Stimulated activated naive B cell treated with anti-CD40 and anti-IgM and Interleukin-4, amounts not matched to agents 10 μg/mL and 1 μg/mL and 100 μg/mL, for 72 hours (primary cell): ENCODE measurements around the gene PRXL2B.

Experiments
- ATAC-seq, 2 donors: fragments of 150-1000 bp; cut with Tn5 transposase; replicated peaks; 2 replicates each; pipeline ENCODE4 v1.10.0; 2021; ENCODE audit warnings: moderate library complexity in 1 of 2
- DNase-seq: peaks from one replicate; pipeline ENCODE4 v3.0.0; 2021
- H3K27ac Mint-ChIP-seq: one replicate; pipeline ENCODE4 v1.8.0; 2022; ENCODE audit warnings: mild to moderate bottlenecking, mixed read lengths
- H3K27me3 Mint-ChIP-seq, 2 donors: one replicate each; pipeline ENCODE4 v1.8.0; 2022; ENCODE audit warnings: mixed read lengths in 2 of 2
- H3K36me3 Mint-ChIP-seq, 2 donors: one replicate each; pipeline ENCODE4 v1.8.0; 2022; ENCODE audit warnings: mixed read lengths in 2 of 2, mild to moderate bottlenecking in 1 of 2
- H3K4me1 Mint-ChIP-seq, 2 donors: one replicate each; pipeline ENCODE4 v1.8.0; 2022; ENCODE audit warnings: mixed read lengths in 2 of 2, mild to moderate bottlenecking in 1 of 2
- H3K4me3 Mint-ChIP-seq, 2 donors: one replicate each; pipeline ENCODE4 v1.8.0; 2022; ENCODE audit warnings: mild to moderate bottlenecking in 2 of 2, mixed read lengths in 2 of 2, moderate library complexity in 1 of 2
- H3K9me3 Mint-ChIP-seq, 2 donors: one replicate each; pipeline ENCODE4 v1.8.0; 2022; ENCODE audit warnings: mixed read lengths in 2 of 2, mild to moderate bottlenecking in 1 of 2

PRXL2B gene

GRCh38 chr1:2556678-2557481 lies 29.7 kb upstream of the PRXL2B start:
- no peaks in the 10 kb centered on the region for H3K9me3 Mint-ChIP-seq
- peaks cover 60 to 61% of the 10 kb centered on the region in 2 donors for H3K36me3 Mint-ChIP-seq
- peak overlapping the region; percentile 98 for H3K27ac Mint-ChIP-seq
- peaks cover 53 to 82% of the 10 kb centered on the region in 2 donors for H3K4me1 Mint-ChIP-seq
- DNase-seq (no peak), ATAC-seq (peak; percentile 5 to 17)
- H3K4me3 Mint-ChIP-seq, result peak overlapping the region; percentile 99 to 100
- H3K27me3 Mint-ChIP-seq, result no peaks in the 10 kb centered on the region

DNA sequence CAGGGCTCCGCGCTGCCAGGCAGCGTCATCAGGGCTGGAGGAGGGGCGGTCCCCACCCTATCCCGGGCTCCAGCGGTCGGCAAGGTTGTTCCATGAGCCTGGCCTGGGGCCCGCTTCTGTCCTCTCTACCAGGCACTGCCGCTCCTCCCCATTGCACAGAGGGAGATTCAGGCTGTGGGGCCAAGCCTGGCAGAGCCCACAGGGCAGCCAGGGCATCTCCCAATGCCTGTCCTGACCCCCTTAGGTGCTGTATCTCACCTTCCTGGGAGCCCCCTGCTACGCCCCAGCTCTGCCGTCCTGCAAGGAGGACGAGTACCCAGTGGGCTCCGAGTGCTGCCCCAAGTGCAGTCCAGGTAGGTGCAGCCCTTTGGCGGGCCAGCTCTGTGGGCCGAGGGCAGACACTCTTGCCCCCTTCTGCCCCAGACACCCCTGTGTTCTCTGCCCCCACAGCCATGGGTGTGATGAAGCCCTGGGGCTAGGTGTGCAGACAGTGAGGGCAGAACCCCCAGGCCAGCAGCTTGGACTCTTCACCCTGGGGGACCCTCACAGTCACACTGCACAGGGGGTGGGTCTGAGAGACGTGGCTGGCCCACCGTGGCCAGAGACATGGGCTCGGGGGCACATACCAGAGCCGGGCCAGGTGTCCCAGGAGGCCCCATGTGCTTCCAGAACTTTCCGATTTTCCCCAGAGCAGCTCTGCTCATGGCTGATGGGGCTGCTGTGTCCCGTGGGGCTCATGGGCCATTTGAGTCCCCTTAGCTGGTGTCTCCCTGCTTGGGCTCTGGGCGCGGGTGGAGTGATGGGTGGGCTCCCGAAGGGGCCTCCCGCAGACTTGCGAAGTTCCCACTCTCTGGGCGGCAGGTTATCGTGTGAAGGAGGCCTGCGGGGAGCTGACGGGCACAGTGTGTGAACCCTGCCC lies 28.8 kb upstream of the PRXL2B start:
- ATAC-seq, result no peak
- Mint-ChIP-seq H3K27me3 (no peaks in the 10 kb centered on the region), H3K9me3 (no peaks in the 10 kb centered on the region), H3K36me3 (peaks cover 61 to 67% of the 10 kb centered on the region in 2 donors), H3K4me3 (peak overlapping the region; percentile 99 to 100), H3K27ac (peak overlapping the region; percentile 98), H3K4me1 (peaks cover 54 to 84% of the 10 kb centered on the region in 2 donors)
- no peak for DNase-seq

DNA sequence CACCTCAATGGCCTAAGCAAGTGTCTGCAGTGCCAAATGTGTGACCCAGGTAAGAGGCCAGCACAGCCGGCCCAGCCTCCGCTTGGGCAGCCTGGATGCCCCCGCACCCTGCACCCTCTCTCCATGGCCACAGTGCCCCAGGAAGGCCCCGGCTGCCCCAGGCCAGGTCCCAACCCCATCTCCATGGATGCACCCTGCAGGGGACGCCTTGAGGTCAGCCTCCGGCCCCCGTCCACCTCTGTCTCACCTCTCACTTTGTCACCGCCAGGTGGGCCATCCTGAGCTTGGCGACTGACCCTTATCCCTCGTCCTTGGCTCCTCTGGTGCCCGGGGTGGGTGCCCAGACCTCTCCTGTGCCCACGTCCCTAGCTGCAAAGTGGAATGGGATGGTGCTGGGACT lies 28.2 kb upstream of the PRXL2B start:
- DNase-seq, result no peak
- H3K27ac Mint-ChIP-seq, result peak overlapping the region; percentile 98
- no peaks in the 10 kb centered on the region for H3K9me3 Mint-ChIP-seq
- peak overlapping the region; percentile 99 to 100 for H3K4me3 Mint-ChIP-seq
- H3K27me3 Mint-ChIP-seq, result no peaks in the 10 kb centered on the region
- ATAC-seq, result no peak
- H3K36me3 Mint-ChIP-seq, result peaks cover 65 to 72% of the 10 kb centered on the region in 2 donors
- peaks cover 56 to 90% of the 10 kb centered on the region in 2 donors for H3K4me1 Mint-ChIP-seq

DNA sequence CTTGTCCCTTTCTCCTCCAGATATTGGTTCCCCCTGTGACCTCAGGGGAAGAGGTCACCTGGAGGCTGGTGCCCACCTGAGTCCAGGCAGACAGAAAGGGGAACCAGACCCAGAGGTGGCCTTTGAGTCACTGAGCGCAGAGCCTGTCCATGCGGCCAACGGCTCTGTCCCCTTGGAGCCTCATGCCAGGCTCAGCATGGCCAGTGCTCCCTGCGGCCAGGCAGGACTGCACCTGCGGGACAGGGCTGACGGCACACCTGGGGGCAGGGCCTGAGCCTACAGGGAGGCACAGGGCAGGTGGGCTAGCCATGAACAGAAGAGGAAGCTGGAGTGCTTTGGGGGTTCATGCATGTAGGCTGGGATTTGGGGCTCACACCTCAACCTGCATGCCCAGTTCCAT lies 27.7 kb upstream of the PRXL2B start:
- H3K4me1 Mint-ChIP-seq, result peaks cover 54 to 90% of the 10 kb centered on the region in 2 donors
- H3K36me3 Mint-ChIP-seq, result peaks cover 64 to 73% of the 10 kb centered on the region in 2 donors
- DNase-seq, result no peak
- H3K27ac Mint-ChIP-seq, result peak overlapping the region; percentile 98
- H3K9me3 Mint-ChIP-seq, result no peaks in the 10 kb centered on the region
- ATAC-seq, result no peak
- no peaks in the 10 kb centered on the region for H3K27me3 Mint-ChIP-seq
- peak overlapping the region; percentile 99 to 100 for H3K4me3 Mint-ChIP-seq

DNA sequence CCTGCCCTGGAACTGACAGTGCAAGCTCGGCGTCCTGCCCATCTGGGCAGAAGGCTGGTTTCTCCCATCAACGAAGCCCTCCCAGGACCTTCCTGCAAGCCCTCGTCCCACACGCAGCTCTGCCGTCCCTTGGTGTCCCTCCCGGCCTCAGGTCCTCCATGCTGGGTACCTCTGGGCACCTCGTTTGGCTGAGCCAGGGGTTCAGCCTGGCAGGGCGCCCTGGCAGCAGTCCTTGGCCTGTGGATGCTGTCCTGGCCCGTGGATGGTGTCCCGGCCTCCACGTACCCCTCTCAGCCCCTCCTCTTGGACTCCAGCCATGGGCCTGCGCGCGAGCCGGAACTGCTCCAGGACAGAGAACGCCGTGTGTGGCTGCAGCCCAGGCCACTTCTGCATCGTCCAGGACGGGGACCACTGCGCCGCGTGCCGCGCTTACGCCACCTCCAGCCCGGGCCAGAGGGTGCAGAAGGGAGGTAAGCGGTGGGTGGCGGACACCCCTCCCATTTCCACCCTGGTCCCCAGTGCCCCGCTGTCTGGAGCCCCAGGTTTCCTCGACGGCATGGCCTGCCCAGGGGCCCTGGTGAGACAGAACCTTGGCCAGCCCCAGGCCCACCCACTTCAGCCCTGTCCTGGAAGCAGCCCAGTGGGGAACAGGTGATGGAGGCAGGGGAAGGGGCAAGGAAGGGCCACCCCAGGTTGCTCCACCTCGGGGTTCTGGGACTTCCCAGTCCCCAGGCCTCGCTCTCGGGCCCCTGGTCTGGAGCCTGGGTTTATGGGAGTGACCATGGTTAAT lies 26.9 kb upstream of the PRXL2B start:
- ATAC-seq (no peak), DNase-seq (no peak)
- peak overlapping the region; percentile 60 to 99 for H3K4me3 Mint-ChIP-seq
- H3K4me1 Mint-ChIP-seq, result peaks cover 47 to 90% of the 10 kb centered on the region in 2 donors
- no peaks in the 10 kb centered on the region for H3K27me3 Mint-ChIP-seq
- H3K36me3 Mint-ChIP-seq, result peaks cover 62 to 75% of the 10 kb centered on the region in 2 donors
- peak overlapping the region; percentile 76 for H3K27ac Mint-ChIP-seq
- no peaks in the 10 kb centered on the region for H3K9me3 Mint-ChIP-seq

DNA sequence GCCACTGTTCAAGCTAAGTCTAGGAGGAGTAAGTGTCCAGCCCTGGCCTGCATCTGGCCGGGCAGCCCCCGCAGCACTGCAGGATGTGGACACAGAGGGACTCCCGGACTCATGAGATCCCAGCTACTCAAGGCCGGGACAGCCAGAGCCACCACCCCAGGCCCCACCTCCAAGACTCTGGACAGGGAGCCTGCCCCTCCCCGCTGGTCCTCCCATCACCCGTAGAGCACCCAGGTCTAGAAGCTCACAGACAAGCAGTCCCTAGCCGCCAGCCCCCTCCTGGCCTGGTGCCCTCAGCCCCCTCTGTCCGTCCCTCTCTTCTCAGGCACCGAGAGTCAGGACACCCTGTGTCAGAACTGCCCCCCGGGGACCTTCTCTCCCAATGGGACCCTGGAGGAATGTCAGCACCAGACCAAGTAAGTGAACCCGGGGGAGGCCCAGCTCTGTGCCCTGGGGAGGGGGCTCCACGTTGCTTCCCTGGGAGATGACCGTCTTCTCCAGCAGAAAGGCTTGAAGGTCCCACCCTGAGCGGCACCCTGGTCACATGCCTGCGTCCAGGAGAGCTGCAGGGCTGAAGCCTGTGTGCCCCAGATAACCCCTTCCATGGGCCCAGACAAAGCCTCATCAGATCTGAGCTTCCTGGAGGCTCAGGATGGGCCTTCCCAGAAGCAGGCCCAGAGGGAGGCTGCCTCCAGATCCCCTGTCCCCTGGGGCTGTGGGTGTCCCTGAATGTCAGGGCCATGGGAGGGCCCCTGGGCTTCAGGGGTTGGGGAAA lies 26.1 kb upstream of the PRXL2B start:
- peak overlapping the region; percentile 79 for H3K27ac Mint-ChIP-seq
- no peak for ATAC-seq
- H3K27me3 Mint-ChIP-seq, result no peaks in the 10 kb centered on the region
- no peak for DNase-seq
- peaks cover 45 to 90% of the 10 kb centered on the region in 2 donors for H3K4me1 Mint-ChIP-seq
- peak overlapping the region; percentile 46 to 60 for H3K4me3 Mint-ChIP-seq
- peaks cover 65 to 82% of the 10 kb centered on the region in 2 donors for H3K36me3 Mint-ChIP-seq
- H3K9me3 Mint-ChIP-seq, result no peaks in the 10 kb centered on the region

DNA sequence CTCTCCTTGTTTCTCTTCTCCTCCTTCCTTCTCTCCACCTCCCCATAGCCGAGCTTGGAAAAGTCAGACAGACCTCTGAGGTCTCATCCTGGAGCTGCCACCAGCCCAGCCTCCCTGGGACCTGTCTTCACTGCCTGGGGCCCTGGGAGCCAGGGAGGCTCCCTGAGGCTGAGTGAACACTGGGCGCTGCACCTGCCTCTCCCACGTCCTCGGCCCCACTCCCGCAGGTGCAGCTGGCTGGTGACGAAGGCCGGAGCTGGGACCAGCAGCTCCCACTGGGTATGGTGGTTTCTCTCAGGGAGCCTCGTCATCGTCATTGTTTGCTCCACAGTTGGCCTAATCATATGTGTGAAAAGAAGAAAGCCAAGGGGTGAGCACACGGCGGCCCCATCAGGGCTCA lies 25.1 kb upstream of the PRXL2B start:
- Mint-ChIP-seq H3K9me3 (no peaks in the 10 kb centered on the region), H3K27me3 (no peaks in the 10 kb centered on the region), H3K4me3 (peak overlapping the region; percentile 48 to 60), H3K27ac (peak overlapping the region; percentile 90), H3K4me1 (peaks cover 44 to 91% of the 10 kb centered on the region in 2 donors), H3K36me3 (peaks cover 61 to 76% of the 10 kb centered on the region in 2 donors)
- DNase-seq (no peak), ATAC-seq (no peak)

DNA sequence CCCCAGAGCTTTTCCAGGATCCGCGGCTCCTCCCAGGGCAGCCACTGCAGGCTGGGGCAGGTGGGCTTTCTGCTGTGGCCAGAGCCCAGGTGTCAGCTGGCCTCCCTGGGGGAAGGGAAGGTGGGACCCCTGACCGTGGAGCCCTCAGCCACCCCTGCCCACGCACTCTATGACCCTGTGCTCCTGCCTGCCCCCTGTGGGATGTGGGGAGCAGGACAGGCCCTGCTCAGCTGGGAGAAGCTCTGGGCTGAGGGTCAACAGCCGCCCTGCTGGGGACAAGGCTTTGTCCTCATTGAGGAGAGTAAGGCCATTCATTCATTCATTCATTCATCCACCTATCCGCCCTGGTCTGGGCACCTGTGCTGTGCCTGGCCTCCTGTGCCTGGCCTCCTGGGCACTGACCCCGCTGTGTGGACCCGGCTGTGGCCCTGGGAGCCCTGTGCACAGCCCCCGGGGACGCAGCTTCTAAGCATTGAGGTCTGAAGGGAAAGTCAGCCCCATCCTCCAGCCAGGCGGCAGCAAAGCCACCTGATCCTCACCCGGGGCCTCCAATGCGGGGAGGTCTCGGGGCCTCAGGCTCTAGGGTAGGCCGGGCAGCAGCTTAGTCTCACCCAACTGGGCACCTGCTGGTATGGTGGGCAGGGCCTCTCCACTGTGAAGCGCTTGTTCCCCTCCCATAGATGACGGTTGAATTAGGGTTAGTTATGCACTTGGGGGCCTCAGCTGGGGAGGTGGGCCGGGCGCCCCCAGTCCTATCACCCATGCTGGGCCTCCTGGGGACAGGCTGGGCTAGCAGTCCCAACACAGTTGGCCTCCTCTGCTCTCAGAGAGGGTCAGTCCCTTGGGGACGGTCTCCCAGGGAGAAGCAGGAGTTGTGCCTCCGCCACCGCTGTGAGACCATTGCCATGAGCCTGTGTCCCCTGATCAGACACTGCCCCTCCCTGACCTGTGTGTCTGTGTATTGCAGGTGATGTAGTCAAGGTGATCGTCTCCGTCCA lies 24.4 kb upstream of the PRXL2B start:
- H3K27ac Mint-ChIP-seq, result peak overlapping the region; percentile 90
- H3K9me3 Mint-ChIP-seq, result no peaks in the 10 kb centered on the region
- DNase-seq (no peak), ATAC-seq (peak; percentile 45 to 48)
- peaks cover 46 to 89% of the 10 kb centered on the region in 2 donors for H3K4me1 Mint-ChIP-seq
- H3K27me3 Mint-ChIP-seq, result no peaks in the 10 kb centered on the region
- peaks cover 54 to 69% of the 10 kb centered on the region in 2 donors for H3K36me3 Mint-ChIP-seq
- no peak overlapping the region for H3K4me3 Mint-ChIP-seq

DNA sequence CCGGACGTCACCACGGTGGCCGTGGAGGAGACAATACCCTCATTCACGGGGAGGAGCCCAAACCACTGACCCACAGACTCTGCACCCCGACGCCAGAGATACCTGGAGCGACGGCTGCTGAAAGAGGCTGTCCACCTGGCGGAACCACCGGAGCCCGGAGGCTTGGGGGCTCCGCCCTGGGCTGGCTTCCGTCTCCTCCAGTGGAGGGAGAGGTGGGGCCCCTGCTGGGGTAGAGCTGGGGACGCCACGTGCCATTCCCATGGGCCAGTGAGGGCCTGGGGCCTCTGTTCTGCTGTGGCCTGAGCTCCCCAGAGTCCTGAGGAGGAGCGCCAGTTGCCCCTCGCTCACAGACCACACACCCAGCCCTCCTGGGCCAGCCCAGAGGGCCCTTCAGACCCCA lies 23.4 kb upstream of the PRXL2B start:
- H3K9me3 Mint-ChIP-seq, result no peaks in the 10 kb centered on the region
- peaks cover 45 to 86% of the 10 kb centered on the region in 2 donors for H3K4me1 Mint-ChIP-seq
- ATAC-seq, result no peak
- peak overlapping the region; percentile 2 for H3K27ac Mint-ChIP-seq
- H3K4me3 Mint-ChIP-seq, result no peak overlapping the region
- peaks cover 50 to 64% of the 10 kb centered on the region in 2 donors for H3K36me3 Mint-ChIP-seq
- DNase-seq, result no peak
- H3K27me3 Mint-ChIP-seq, result no peaks in the 10 kb centered on the region

GRCh38 chr1:2564006-2564814 lies 22.4 kb upstream of the PRXL2B start:
- Mint-ChIP-seq H3K27me3 (no peaks in the 10 kb centered on the region), H3K4me3 (no peak overlapping the region), H3K36me3 (peaks cover 45 to 61% of the 10 kb centered on the region in 2 donors), H3K27ac (no peak overlapping the region), H3K4me1 (peaks cover 37 to 76% of the 10 kb centered on the region in 2 donors), H3K9me3 (no peaks in the 10 kb centered on the region)
- ATAC-seq (no peak), DNase-seq (no peak)

DNA sequence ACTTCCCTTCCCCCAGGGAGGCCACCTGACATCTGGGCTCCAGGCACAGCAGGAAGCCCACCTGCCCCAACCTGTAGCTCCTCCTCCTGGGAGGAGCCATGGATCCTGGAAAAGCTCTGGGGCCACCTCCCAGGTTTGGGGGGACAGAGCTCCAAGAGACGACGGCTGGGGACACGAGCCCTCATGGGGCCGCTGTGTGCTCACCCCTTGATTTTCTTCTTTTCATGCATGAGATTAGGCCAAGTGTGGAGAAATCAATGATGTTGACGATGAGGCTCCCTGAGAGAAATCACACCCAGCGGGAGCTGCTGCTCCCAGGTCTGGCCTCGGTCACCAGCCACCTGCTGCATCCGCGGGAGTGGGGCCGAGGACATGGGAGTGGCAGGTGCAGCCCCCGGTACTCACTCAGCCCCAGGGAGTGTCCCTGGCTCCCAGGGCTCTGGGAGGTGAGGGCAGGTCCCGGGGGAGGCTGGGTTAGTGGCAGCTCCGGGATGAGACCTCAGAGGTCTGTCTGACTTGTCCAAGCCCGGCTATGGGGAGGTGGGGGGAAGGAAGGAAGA lies 21.7 kb upstream of the PRXL2B start:
- no peaks in the 10 kb centered on the region for H3K27me3 Mint-ChIP-seq
- no peaks in the 10 kb centered on the region for H3K9me3 Mint-ChIP-seq
- peak overlapping the region; percentile 73 for H3K27ac Mint-ChIP-seq
- peaks cover 34 to 73% of the 10 kb centered on the region in 2 donors for H3K4me1 Mint-ChIP-seq
- ATAC-seq (no peak), DNase-seq (no peak)
- H3K4me3 Mint-ChIP-seq, result peak overlapping the region; percentile 14 to 29
- H3K36me3 Mint-ChIP-seq, result peaks cover 42 to 60% of the 10 kb centered on the region in 2 donors
